GM12891 (cell line): ENCODE data around the gene PAPLN.

Experiments
- POLR2A ChIP-seq: IDR thresholded peaks from 2 replicates; pipeline ENCODE4 v1.6.1; 2011; ENCODE audit warnings: low read depth, low read length, control low read depth
- POLR2AphosphoS5 ChIP-seq: IDR thresholded peaks from 2 replicates; pipeline ENCODE4 v1.6.1; 2011; ENCODE audit warnings: low read depth, low read length, control low read depth
- TAF1 ChIP-seq: IDR thresholded peaks from 2 replicates; pipeline ENCODE4 v1.6.1; 2011; ENCODE audit warnings: low read depth, low read length, control low read depth

GRCh38 chr14:73280903-73281302 is 43.6 kb downstream of the PAPLN start:
- no peak for TF ChIP-seq POLR2A
- no peak for TF ChIP-seq POLR2AphosphoS5
- no peak for TF ChIP-seq TAF1
